PC-3 (cell line): ENCODE data around the gene G6PC3. TPM values are rescaled to one million over a fixed set of nuclear protein-coding genes. Genes with fewer than 3 reads are reported as not detected.
A peak's percentile ranks its signal among the peaks of the same experiment; 100 is the strongest.

ENCODE experiments used
- ATAC-seq: fragments of 200-7000 bp; cut with Tn5 transposase; 2 replicates; pipeline ENCODE4 v1.9.1; 2020; ENCODE audit warnings: mild to moderate bottlenecking, moderate library complexity
- BruUV-seq: library from RNA; stranded (reverse); fragments of 400-500 nt; replicated peaks from 2 replicates; lab custom pipeline; 2021; lab: Mats Ljungman, UMichigan
- CTCF ChIA-PET: fragments of 300-600 bp; sonication (Branson Sonifier 250); formaldehyde crosslinking; loops from one replicate; lab custom pipeline; 2022; ENCODE audit warnings: antibody characterized with exemption; lab: Charles Lee
- POLR2A ChIA-PET: fragments of 300-600 bp; sonication (Branson Sonifier 250); formaldehyde crosslinking; loops from one replicate; lab custom pipeline; 2022; ENCODE audit warnings: antibody characterized with exemption; ENCODE audit not compliant: unreplicated experiment; lab: Charles Lee
- DNase-seq: peaks from one replicate; pipeline ENCODE4 v3.0.0-alpha.2; 2015
- H2AFZ ChIP-seq: fragments of 300-600 bp; sonication (generic); 2 replicates; pipeline ENCODE4 v1.6.0; 2016; ENCODE audit warnings: antibody characterized with exemption, low read length
- H3F3A ChIP-seq: fragments of 300-600 bp; sonication (generic); one replicate; pipeline ENCODE4 v1.6.0; 2017; ENCODE audit warnings: antibody characterized with exemption, low read length, control low read depth, mild to moderate bottlenecking; ENCODE audit not compliant: unreplicated experiment
- H3K27ac ChIP-seq: fragments of 300-600 bp; sonication (generic); 2 replicates; pipeline ENCODE4 v1.5.1; 2016; ENCODE audit warnings: mild to moderate bottlenecking, low read length
- H3K27me3 ChIP-seq: fragments of 300-600 bp; sonication (generic); 2 replicates; pipeline ENCODE4 v1.6.1; 2016; ENCODE audit warnings: low read length, mixed read lengths
- H3K36me3 ChIP-seq: fragments of 300-600 bp; sonication (generic); 2 replicates; pipeline ENCODE4 v1.6.1; 2016; ENCODE audit warnings: low read depth, mixed run types, low read length, mixed read lengths
- H3K4me1 ChIP-seq: fragments of 300-600 bp; sonication (generic); 2 replicates; pipeline ENCODE4 v1.5.1; 2016; ENCODE audit warnings: low read length; ENCODE audit not compliant: insufficient read depth
- H3K4me2 ChIP-seq: fragments of 300-600 bp; sonication (generic); 2 replicates; pipeline ENCODE4 v1.6.0; 2016; ENCODE audit warnings: low read length
- H3K4me3 ChIP-seq: fragments of 300-600 bp; sonication (generic); 2 replicates; pipeline ENCODE4 v1.5.1; 2016; ENCODE audit warnings: mild to moderate bottlenecking, low read length, mixed read lengths
- H3K79me2 ChIP-seq: fragments of 300-600 bp; sonication (generic); 2 replicates; pipeline ENCODE4 v1.6.1; 2017; ENCODE audit warnings: low read length, mixed read lengths
- H3K9ac ChIP-seq: fragments of 300-600 bp; sonication (generic); 2 replicates; pipeline ENCODE4 v1.6.0; 2016; ENCODE audit warnings: mild to moderate bottlenecking, low read length
- H3K9me2 ChIP-seq: fragments of 300-600 bp; sonication (generic); replicated peaks from 2 replicates; pipeline ENCODE4 v1.6.1; 2016; ENCODE audit warnings: mixed run types, low read length, mixed read lengths
- H3K9me3 ChIP-seq: fragments of 300-600 bp; sonication (generic); 2 replicates; pipeline ENCODE4 v1.6.1; 2016; ENCODE audit warnings: low read length, mixed read lengths
- H4K20me1 ChIP-seq: fragments of 300-600 bp; sonication (generic); 2 replicates; pipeline ENCODE4 v1.6.1; 2016; ENCODE audit warnings: low read length, mixed read lengths
- EZH2 ChIP-seq: fragments of 300-600 bp; sonication (generic); IDR thresholded peaks from one replicate; pipeline ENCODE4 v1.6.1; 2017; ENCODE audit warnings: antibody characterized with exemption, mild to moderate bottlenecking, low read length; ENCODE audit not compliant: unreplicated experiment
- EZH2phosphoT487 ChIP-seq: fragments of 300-600 bp; sonication (generic); IDR thresholded peaks from 2 replicates; pipeline ENCODE4 v1.6.1; 2018; ENCODE audit warnings: mild to moderate bottlenecking, antibody characterized with exemption, low read length, borderline replicate concordance
- intact Hi-C: fragments of 100-400 bp; cut with micrococcal nuclease; formaldehyde crosslinking; loops from 2 replicates; pipeline ENCODE4 v1.9.0; 2023
- total RNA-seq: library from RNA; depleted of rRNA; stranded (reverse); fragments of >200 nt; gene quantifications from 2 replicates; pipeline ENCODE4 v1.2.3, GENCODE V29; 2014; rRNA removed
- TF ChIP-seq, protein P1 (sequence below): fragments of 300-600 bp; sonication (generic); conservative IDR thresholded peaks from 2 replicates; pipeline ENCODE4 v1.5.1; 2017; ENCODE audit warnings: antibody characterized with exemption, low read depth, mild to moderate bottlenecking, low read length

G6PC3 gene
- total RNA-seq, 1 experiment from 2014 or later: 69.5 TPM

DNA sequence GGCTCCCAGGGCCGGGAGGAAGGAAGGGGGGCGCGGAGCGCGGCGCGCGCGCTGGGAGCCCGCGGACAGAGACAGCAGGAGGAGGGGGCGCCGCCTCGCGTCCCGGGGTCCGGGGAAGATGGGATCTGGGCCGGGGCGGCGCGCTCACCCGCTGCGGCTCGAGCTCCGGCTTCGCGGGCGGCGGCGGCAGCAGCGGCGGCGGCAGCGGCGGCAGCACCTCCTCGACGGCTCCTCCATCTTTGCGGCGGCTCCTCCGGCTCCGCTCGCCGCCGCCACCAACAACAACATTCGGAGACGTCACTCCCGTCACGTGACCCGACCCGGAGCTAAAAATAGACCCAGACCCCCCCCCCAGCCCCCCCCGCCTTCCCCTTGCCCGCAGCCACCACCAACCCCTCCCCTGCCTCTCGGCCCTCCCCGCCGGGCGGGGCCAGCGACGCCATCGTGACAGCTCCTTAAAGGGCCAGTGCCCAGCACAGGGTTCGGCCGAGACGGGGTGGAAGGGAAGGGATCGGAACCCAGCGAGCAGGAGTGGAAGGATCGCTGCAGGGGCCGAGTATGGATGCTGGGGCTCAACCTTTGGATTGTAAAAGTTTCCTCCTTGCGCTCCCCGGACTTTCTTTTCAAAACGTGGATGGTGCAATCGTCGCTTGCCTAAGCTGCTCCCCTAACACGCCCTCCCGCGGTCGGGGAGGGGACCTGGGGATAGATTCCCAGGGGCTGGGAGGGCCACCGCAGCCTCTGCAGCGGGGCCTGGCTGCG is 53.0 kb downstream of the G6PC3 start, which contains the start of gene HDAC5:
Gene HDAC5 (minus strand): TSS at position 286 of the 762 bp plus-strand sequence. CDS start 6,126 bp downstream, outside the sequence.
- ChIA-PET CTCF (interaction anchor here (0.6 to 2.2 kb wide), 7 partner anchors 8 to 45 kb away, joined by 4 to 18 read pairs (median 8); no protein-coding TSS in a partner anchor), POLR2A (interaction anchor here (0.5 to 0.9 kb wide), 9 partner anchors 13 to 578 kb away, joined by 3 to 11 read pairs (median 4); no protein-coding TSS in a partner anchor)
- Histone ChIP-seq H3K36me3 (no peaks in the 10 kb centered on the region), H3K79me2 (no peaks in the 10 kb centered on the region), H4K20me1 (no peaks in the 10 kb centered on the region), H3K4me1 (peaks cover 13% of the 10 kb centered on the region), H3K4me2 (peak within 1 kb of the TSS; percentile 99), H3K9me3 (no peaks in the 10 kb centered on the region), H3K27me3 (no peaks in the 10 kb centered on the region), H3K9me2 (no peaks in the 10 kb centered on the region), H3K27ac (peak within 1 kb of the TSS; percentile 57), H3F3A (no peaks in the 10 kb centered on the region), H2AFZ (peak within 1 kb of the TSS; percentile 84), H3K9ac (peak within 1 kb of the TSS; percentile 77), H3K4me3 (peak within 1 kb of the TSS; percentile 72)
- DNase-seq: peak; percentile 97
- no TSS peak for BruUV-seq
- TF ChIP-seq, protein P1, sequence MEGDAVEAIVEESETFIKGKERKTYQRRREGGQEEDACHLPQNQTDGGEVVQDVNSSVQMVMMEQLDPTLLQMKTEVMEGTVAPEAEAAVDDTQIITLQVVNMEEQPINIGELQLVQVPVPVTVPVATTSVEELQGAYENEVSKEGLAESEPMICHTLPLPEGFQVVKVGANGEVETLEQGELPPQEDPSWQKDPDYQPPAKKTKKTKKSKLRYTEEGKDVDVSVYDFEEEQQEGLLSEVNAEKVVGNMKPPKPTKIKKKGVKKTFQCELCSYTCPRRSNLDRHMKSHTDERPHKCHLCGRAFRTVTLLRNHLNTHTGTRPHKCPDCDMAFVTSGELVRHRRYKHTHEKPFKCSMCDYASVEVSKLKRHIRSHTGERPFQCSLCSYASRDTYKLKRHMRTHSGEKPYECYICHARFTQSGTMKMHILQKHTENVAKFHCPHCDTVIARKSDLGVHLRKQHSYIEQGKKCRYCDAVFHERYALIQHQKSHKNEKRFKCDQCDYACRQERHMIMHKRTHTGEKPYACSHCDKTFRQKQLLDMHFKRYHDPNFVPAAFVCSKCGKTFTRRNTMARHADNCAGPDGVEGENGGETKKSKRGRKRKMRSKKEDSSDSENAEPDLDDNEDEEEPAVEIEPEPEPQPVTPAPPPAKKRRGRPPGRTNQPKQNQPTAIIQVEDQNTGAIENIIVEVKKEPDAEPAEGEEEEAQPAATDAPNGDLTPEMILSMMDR: peak; percentile 77
- TF ChIP-seq EZH2phosphoT487: no peak
- intact Hi-C loops: loop anchor here (1.0 kb wide), 1 partner anchor 15 kb away; no protein-coding TSS in a partner anchor
- ATAC-seq: peak; percentile 92

DNA sequence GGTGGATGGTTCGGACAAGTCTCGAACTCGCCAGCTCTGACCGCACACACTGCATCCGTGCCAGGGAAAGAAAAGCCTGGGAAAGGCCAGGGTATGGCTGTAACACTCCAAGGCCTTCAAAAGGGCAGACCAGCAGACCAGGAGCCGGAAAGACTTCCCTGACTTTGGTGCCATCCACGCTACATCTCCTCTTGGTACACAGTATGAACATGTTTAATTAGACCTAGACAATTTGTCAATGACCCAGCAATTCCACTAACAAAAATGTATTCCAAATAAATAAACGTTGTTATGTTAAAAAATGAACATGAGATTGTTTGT is 53.5 kb downstream of the G6PC3 start:
- no peaks in the 10 kb centered on the region for H3K9me2 ChIP-seq
- BruUV-seq: TSS peak; percentile 98
- H3K27ac ChIP-seq: peak overlapping the region; percentile 57
- H3K4me2 ChIP-seq: peak overlapping the region; percentile 82
- H3F3A ChIP-seq: no peaks in the 10 kb centered on the region
- peak overlapping the region; percentile 71 for H3K9ac ChIP-seq
- H3K9me3 ChIP-seq: no peaks in the 10 kb centered on the region
- peak overlapping the region; percentile 72 for H3K4me3 ChIP-seq
- no peaks in the 10 kb centered on the region for H3K27me3 ChIP-seq
- H3K79me2 ChIP-seq: no peaks in the 10 kb centered on the region
- peak overlapping the region; percentile 84 for H2AFZ ChIP-seq
- no peaks in the 10 kb centered on the region for H4K20me1 ChIP-seq
- ChIA-PET CTCF (interaction anchor here (1.0 to 2.2 kb wide), 6 partner anchors 8 to 44 kb away, joined by 5 to 18 read pairs (median 11); no protein-coding TSS in a partner anchor), POLR2A (interaction anchor here (0.6 to 0.9 kb wide), 5 partner anchors 13 to 221 kb away, joined by 3 to 5 read pairs (median 3); no protein-coding TSS in a partner anchor)
- no peaks in the 10 kb centered on the region for H3K36me3 ChIP-seq
- peaks cover 13% of the 10 kb centered on the region for H3K4me1 ChIP-seq
- no peak for DNase-seq
- no peak; the same call in 1 of the 2 replicates for ATAC-seq
- intact Hi-C loops: loop anchor here (1.0 kb wide), 1 partner anchor 14 kb away; no protein-coding TSS in a partner anchor
- TF ChIP-seq EZH2phosphoT487: no peak
- TF ChIP-seq EZH2: no peak
- TF ChIP-seq, protein P1: peak; percentile 26; the same call in 1 of the 2 replicates

Other genes starting within 250 kb of the G6PC3 start
- 34.3 and 46.8 TPM in 2 replicates for gene MPP3, start 237.6 kb upstream of the G6PC3 start, total RNA-seq
- not detected in 2 replicates for gene CD300LG, start 223.6 kb upstream of the G6PC3 start, total RNA-seq
- gene MPP2, start 163.2 kb upstream of the G6PC3 start, total RNA-seq: 7.7 and 8.2 TPM in 2 replicates
- not detected in 2 replicates for gene PPY, start 128.3 kb upstream of the G6PC3 start, total RNA-seq
- gene PYY, start 116.8 kb upstream of the G6PC3 start, total RNA-seq: not detected in 2 replicates
- 13.5 and 14.3 TPM in 2 replicates for gene NAGS, start 66.1 kb upstream of the G6PC3 start, total RNA-seq
- 75.5 and 85.8 TPM in 2 replicates for gene TMEM101, start 55.8 kb upstream of the G6PC3 start, total RNA-seq
- 118 and 123 TPM in 2 replicates for gene LSM12, start 4.1 kb upstream of the G6PC3 start, total RNA-seq
- gene HDAC5, start 52.9 kb downstream of the G6PC3 start, total RNA-seq: 39.1 and 47.1 TPM in 2 replicates
- gene HROB, start 71.2 kb downstream of the G6PC3 start, total RNA-seq: 13.5 and 14.3 TPM in 2 replicates
- gene ASB16, start 100.0 kb downstream of the G6PC3 start, total RNA-seq: 0.35 and 0.51 TPM in 2 replicates
- gene TMUB2, start 116.2 kb downstream of the G6PC3 start, total RNA-seq: 38.3 and 43.4 TPM in 2 replicates
- 73.9 and 78.3 TPM in 2 replicates for gene ATXN7L3, start 129.1 kb downstream of the G6PC3 start, total RNA-seq
- gene UBTF, start 148.9 kb downstream of the G6PC3 start, total RNA-seq: 139 and 183 TPM in 2 replicates
- gene SLC4A1, start 197.4 kb downstream of the G6PC3 start, total RNA-seq: not detected in 2 replicates
- 0.29 and 1.4 TPM in 2 replicates for gene RUNDC3A, start 237.9 kb downstream of the G6PC3 start, total RNA-seq